Endothelial cell of umbilical vein (primary cell): ENCODE measurements around the gene ITPR1. TPM values are rescaled to one million over a fixed set of nuclear protein-coding genes. Genes with fewer than 3 reads are reported as not detected.

Source experiments
- BruUV-seq: library from RNA; stranded (reverse); fragments of 400-500 nt; replicated peaks from 2 replicates; lab custom pipeline; 2021; lab: Mats Ljungman, UMichigan
- CTCF ChIA-PET: fragments of 300-600, 350-600 bp; sonication (Branson Sonifier 250); formaldehyde crosslinking; loops from one replicate; lab custom pipeline; 2021; ENCODE audit warnings: antibody characterized with exemption, inconsistent platforms; lab: Charles Lee
- POLR2A ChIA-PET: fragments of 300-600, 350-600 bp; sonication (Branson Sonifier 250); formaldehyde crosslinking; loops from one replicate; lab custom pipeline; 2021; ENCODE audit warnings: antibody characterized with exemption, inconsistent platforms; lab: Charles Lee
- DNase-seq: peaks from one replicate; pipeline ENCODE4 v3.0.0-alpha.2; 2011; ENCODE audit warnings: low read depth, low spot score
- FAIRE-seq: peaks from 2 replicates; lab custom pipeline; 2011; peaks lifted over from hg19 to GRCh38; lab: Jason Lieb, UNC
- H2AFZ ChIP-seq: 2 replicates; pipeline ENCODE4 v1.6.0; 2012; ENCODE audit warnings: low read depth, low read length, control low read depth, inconsistent platforms
- H3K27ac ChIP-seq: 2 replicates; pipeline ENCODE4 v1.5.1; 2011; ENCODE audit warnings: low read depth, mild to moderate bottlenecking, control low read depth, low read length, moderate library complexity; ENCODE audit not compliant: insufficient read depth
- H3K27me3 ChIP-seq, 2 experiments: 2 replicates each; pipeline versions ENCODE4 v1.6.0 to v1.6.1; 2011; ENCODE audit warnings: low read length in 2 of 2, mixed read lengths in 1 of 2; ENCODE audit not compliant: control insufficient read depth in 2 of 2, insufficient read depth in 2 of 2
- H3K36me3 ChIP-seq, 2 experiments: 2 replicates in 1 of 2; 3 replicates in 1 of 2; pipeline ENCODE4 v1.5.1; 2011; ENCODE audit warnings: low read length in 2 of 2, mild to moderate bottlenecking in 1 of 2, moderate library complexity in 1 of 2; ENCODE audit not compliant: control insufficient read depth in 2 of 2, insufficient read depth in 2 of 2; ENCODE audit errors: extremely low read depth in 1 of 2
- H3K4me1 ChIP-seq: 3 replicates; pipeline ENCODE4 v1.5.1; 2011; ENCODE audit warnings: mild to moderate bottlenecking, low read length; ENCODE audit not compliant: control insufficient read depth, insufficient read depth; ENCODE audit errors: extremely low read depth
- H3K4me2 ChIP-seq: 2 replicates; pipeline ENCODE4 v1.6.1; 2011; ENCODE audit warnings: low read length, control low read depth, mixed read lengths; ENCODE audit not compliant: insufficient read depth
- H3K4me3 ChIP-seq, 3 experiments: fragments of 200-600 bp in 1 of 3; sonication (generic), shearing (Covaris generic) in 1 of 3; replicated peaks in 1 of 3; 2 replicates each; pipeline ENCODE4 v1.5.1; 2011 to 2016; ENCODE audit warnings: control low read depth in 3 of 3, low read length in 3 of 3, mild to moderate bottlenecking in 2 of 3, inconsistent platforms in 1 of 3, low read depth in 1 of 3, moderate library complexity in 1 of 3; ENCODE audit not compliant: insufficient read depth in 1 of 3
- H3K79me2 ChIP-seq: 2 replicates; pipeline ENCODE4 v1.6.0; 2012; ENCODE audit warnings: low read length, inconsistent platforms; ENCODE audit not compliant: control insufficient read depth, insufficient read depth
- H3K9ac ChIP-seq: replicated peaks from 2 replicates; pipeline ENCODE3; 2011; ENCODE audit warnings: low read length, control low read depth; ENCODE audit not compliant: insufficient read depth; ENCODE audit errors: extremely low read depth
- H3K9me1 ChIP-seq: replicated peaks from 3 replicates; pipeline ENCODE4 v1.6.0; 2011; ENCODE audit warnings: mild to moderate bottlenecking, low read length; ENCODE audit not compliant: control insufficient read depth, insufficient read depth; ENCODE audit errors: extremely low read depth
- H3K9me3 ChIP-seq: replicated peaks from 2 replicates; pipeline ENCODE4 v1.5.1; 2012; ENCODE audit warnings: low read length, inconsistent platforms; ENCODE audit not compliant: control insufficient read depth, insufficient read depth
- H4K20me1 ChIP-seq: replicated peaks from 2 replicates; pipeline ENCODE3; 2011; ENCODE audit warnings: mild to moderate bottlenecking, low read length; ENCODE audit not compliant: control insufficient read depth, insufficient read depth; ENCODE audit errors: extremely low read depth
- CTCF ChIP-seq, 2 donors: IDR thresholded peaks; 1 replicate in 1 of 2; 2 replicates in 1 of 2; pipeline ENCODE4 v1.5.1; 2011; ENCODE audit warnings: low read length in 2 of 2, mild to moderate bottlenecking in 2 of 2, moderate library complexity in 2 of 2, control low read depth in 1 of 2, inconsistent platforms in 1 of 2, low read depth in 1 of 2; ENCODE audit not compliant: insufficient read depth in 1 of 2; ENCODE audit errors: extremely low read depth in 1 of 2
- EZH2 ChIP-seq: IDR thresholded peaks from 2 replicates; pipeline ENCODE4 v1.6.1; 2012; ENCODE audit warnings: borderline replicate concordance, low read depth, mild to moderate bottlenecking, moderate library complexity, low read length, inconsistent platforms; ENCODE audit not compliant: severe bottlenecking
- JUN ChIP-seq: IDR thresholded peaks from 2 replicates; pipeline ENCODE4 v1.6.1; 2011; ENCODE audit warnings: borderline replicate concordance, low read depth; ENCODE audit not compliant: insufficient read length, insufficient read depth
- MAX ChIP-seq: IDR thresholded peaks from 2 replicates; pipeline ENCODE4 v1.6.1; 2011; ENCODE audit not compliant: insufficient read depth, insufficient read length
- MYC ChIP-seq: IDR thresholded peaks from one replicate; pipeline ENCODE4 v1.6.1; 2011; ENCODE audit warnings: mild to moderate bottlenecking, low read depth, low read length
- POLR2A ChIP-seq: IDR thresholded peaks from 2 replicates; pipeline ENCODE4 v1.6.1; 2012; ENCODE audit warnings: low read depth, mild to moderate bottlenecking, control low read depth, low read length
- dilution Hi-C: fragments of 300-500 bp; cut with MboI; formaldehyde crosslinking; loops from one replicate; pipeline ENCODE4 v1.15.0; 2019; ENCODE audit warnings: low sequenced_read_pairs; ENCODE audit not compliant: extremely low pct_ligation_motif_present
- intact Hi-C: fragments of 100-400 bp; cut with micrococcal nuclease; formaldehyde crosslinking; loops from one replicate; pipeline ENCODE4 v1.10.0; 2022
- polyA plus RNA-seq, 4 experiments: library from polyadenylated mRNA; depleted of rRNA in 3 of 4; stranded (reverse) in 3 of 4; unstranded in 1 of 4; fragments of >200 nt; gene quantifications; 2 replicates each; pipeline versions ENCODE4 v1.2.1 to v1.2.3, GENCODE V29; 2011 to 2012; ENCODE audit warnings: missing spikeins in 1 of 4
- total RNA-seq: library from RNA; stranded (reverse); gene quantifications from 2 replicates; pipeline ENCODE4 v1.2.3, GENCODE V29; 2021

ITPR1 gene
- total and polyA plus RNA-seq, 2 donors (not counting 3 experiments of a cell fraction or from before 2014, with no cell fraction given), result 5.1 to 16.1 TPM

GRCh38 chr3:4732925-4733324 lies 239.8 kb downstream of the ITPR1 start:
- FAIRE-seq, result no peak
- no peak overlapping the region for H3K4me3 ChIP-seq
- dilution Hi-C loops, result no loop called here
- H3K27ac ChIP-seq, result no peak overlapping the region
- ChIA-PET CTCF (interaction anchor here (0.8 to 2.1 kb wide), 3 partner anchors 12 to 21 kb away, joined by 3 to 9 read pairs (median 4); no protein-coding TSS in a partner anchor), POLR2A (interaction anchor here (0.6 kb wide), 1 partner anchor 271 kb away, joined by 4 read pairs; no protein-coding TSS in a partner anchor)
- no peak for DNase-seq
- no peaks in the 10 kb centered on the region for H3K79me2 ChIP-seq
- H3K36me3 ChIP-seq, result no peaks in the 10 kb centered on the region
- no peaks in the 10 kb centered on the region for H4K20me1 ChIP-seq
- H3K9me1 ChIP-seq, result no peaks in the 10 kb centered on the region
- H2AFZ ChIP-seq, result no peak overlapping the region
- intact Hi-C loops, result no loop called here
- no peak for TF ChIP-seq MAX
- no peak for TF ChIP-seq EZH2
- TF ChIP-seq CTCF (IDR thresholded peaks at IDR 0.05; ENCODE audit: extremely low read depth in 1 of 2, insufficient read depth in 1 of 2, low read depth in 1 of 2, low read length in 2 of 2), result no peak
- TF ChIP-seq JUN, result no peak
- no peak for TF ChIP-seq POLR2A
- TF ChIP-seq MYC, result no peak
- H3K9me3 ChIP-seq, result no peaks in the 10 kb centered on the region
- H3K9ac ChIP-seq, result no peak overlapping the region
- H3K4me2 ChIP-seq, result no peak overlapping the region
- no peaks in the 10 kb centered on the region for H3K4me1 ChIP-seq
- H3K27me3 ChIP-seq, result no peaks in the 10 kb centered on the region
- BruUV-seq, result no TSS peak
